ENCODE measurements around the gene XRN1. TPM values are rescaled to one million over a fixed set of nuclear protein-coding genes. Genes with fewer than 3 reads are reported as not detected.

XRN1 gene
- total and polyA plus RNA-seq, 2 donors from 2014 or later = 2.8 to 45.6 TPM

DNA sequence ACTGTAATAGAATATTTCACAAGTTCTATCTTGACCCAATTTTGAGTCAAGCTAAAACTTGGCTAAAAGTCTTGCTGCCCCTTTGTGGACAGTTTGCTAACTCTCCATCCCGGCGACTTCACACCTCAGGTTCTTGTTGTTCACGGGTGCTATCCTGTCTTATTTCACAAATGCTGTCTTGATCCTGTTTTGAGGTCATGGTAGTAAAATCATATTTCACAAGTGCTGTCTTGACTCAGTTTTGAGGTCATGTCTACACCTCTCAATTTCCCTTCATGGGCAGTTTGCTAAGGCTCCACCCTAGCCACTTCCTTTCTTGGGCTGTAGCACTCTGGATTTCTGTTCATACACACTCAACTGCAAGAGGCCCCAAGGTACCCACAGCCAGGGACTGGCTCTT lies 177.4 kb downstream of the XRN1 start:
- DNase-seq (no peak), FAIRE-seq (no peak)
- no peak for TF ChIP-seq CTCF (IDR thresholded peaks at IDR 0.05; ENCODE audit: borderline replicate concordance, extremely low read depth, insufficient read depth)
- Histone ChIP-seq H3K9ac (ENCODE audit: low read length in 3 of 3) (no peak overlapping the region), H3K4me3 (ENCODE audit: low read length in 3 of 3) (no peak overlapping the region), H3K9me3 (ENCODE audit: control insufficient read depth in 2 of 3, insufficient read depth in 1 of 3, low read length in 3 of 3) (no peaks in the 10 kb centered on the region), H3K27me3 (ENCODE audit: control insufficient read depth, insufficient read depth, low read length) (no peaks in the 10 kb centered on the region), H3K36me3 (ENCODE audit: control insufficient read depth in 2 of 3, insufficient read depth in 3 of 3, low read length in 3 of 3) (no peaks in the 10 kb centered on the region), H3K27ac (ENCODE audit: low read depth in 2 of 2, low read length in 2 of 2) (no peak overlapping the region), H3K4me1 (ENCODE audit: control insufficient read depth in 2 of 3, insufficient read depth in 2 of 3, low read depth in 1 of 3, low read length in 3 of 3) (no peaks in the 10 kb centered on the region)
- intact Hi-C loops (cut with DNase I) = no loop called here

DNA sequence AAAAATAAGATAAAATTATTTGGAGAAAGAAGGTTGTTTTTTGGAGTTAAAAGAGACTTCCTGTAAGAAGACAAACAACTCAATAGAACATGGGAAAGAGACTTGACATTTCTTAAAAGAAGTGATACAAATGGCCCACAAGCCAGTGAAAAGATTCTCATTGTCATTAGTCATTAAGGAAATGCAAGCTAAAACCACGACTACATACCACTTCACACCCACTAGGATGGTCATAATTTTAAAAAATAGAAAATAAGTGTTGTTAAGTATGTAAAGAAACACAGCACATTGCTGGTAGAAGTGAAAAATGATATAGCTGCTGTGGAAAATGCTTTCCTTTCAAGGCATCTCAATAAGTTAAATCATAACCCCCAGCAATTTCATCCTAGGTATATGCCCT lies 178.1 kb downstream of the XRN1 start:
- Histone ChIP-seq H3K9ac (ENCODE audit: low read length in 3 of 3) (no peak overlapping the region), H3K4me1 (ENCODE audit: control insufficient read depth in 2 of 3, insufficient read depth in 2 of 3, low read depth in 1 of 3, low read length in 3 of 3) (no peaks in the 10 kb centered on the region), H3K9me3 (ENCODE audit: control insufficient read depth in 2 of 3, insufficient read depth in 1 of 3, low read length in 3 of 3) (no peaks in the 10 kb centered on the region), H3K27ac (ENCODE audit: low read depth in 2 of 2, low read length in 2 of 2) (no peak overlapping the region), H3K36me3 (ENCODE audit: control insufficient read depth in 2 of 3, insufficient read depth in 3 of 3, low read length in 3 of 3) (no peaks in the 10 kb centered on the region), H3K4me3 (ENCODE audit: low read length in 3 of 3) (no peak overlapping the region), H3K27me3 (ENCODE audit: control insufficient read depth, insufficient read depth, low read length) (no peaks in the 10 kb centered on the region)
- intact Hi-C loops (cut with DNase I) = no loop called here
- no peak for TF ChIP-seq CTCF (IDR thresholded peaks at IDR 0.05; ENCODE audit: borderline replicate concordance, extremely low read depth, insufficient read depth)
- FAIRE-seq (no peak), DNase-seq (no peak)

- TF ChIP-seq CTCF (IDR thresholded peaks at IDR 0.05; ENCODE audit: borderline replicate concordance, extremely low read depth, insufficient read depth) = no peak
- Histone ChIP-seq H3K4me1 (ENCODE audit: control insufficient read depth in 2 of 3, insufficient read depth in 2 of 3, low read depth in 1 of 3, low read length in 3 of 3) (no peaks in the 10 kb centered on the region), H3K27ac (ENCODE audit: low read depth in 2 of 2, low read length in 2 of 2) (no peak overlapping the region), H3K9me3 (ENCODE audit: control insufficient read depth in 2 of 3, insufficient read depth in 1 of 3, low read length in 3 of 3) (no peaks in the 10 kb centered on the region), H3K27me3 (ENCODE audit: control insufficient read depth, insufficient read depth, low read length) (no peaks in the 10 kb centered on the region), H3K4me3 (ENCODE audit: low read length in 3 of 3) (no peak overlapping the region), H3K9ac (ENCODE audit: low read length in 3 of 3) (no peak overlapping the region), H3K36me3 (ENCODE audit: control insufficient read depth in 2 of 3, insufficient read depth in 3 of 3, low read length in 3 of 3) (no peaks in the 10 kb centered on the region)
- DNase-seq = peak in 2 of 5 donors; percentile 22 to 71
- no peak for FAIRE-seq
- intact Hi-C loops (cut with DNase I) = no loop called here
Measured at GRCh38 chr3:142268426-142268825, 179.4 kb downstream of the XRN1 start.

- Histone ChIP-seq H3K4me1 (ENCODE audit: control insufficient read depth in 2 of 3, insufficient read depth in 2 of 3, low read depth in 1 of 3, low read length in 3 of 3) (no peaks in the 10 kb centered on the region), H3K36me3 (ENCODE audit: control insufficient read depth in 2 of 3, insufficient read depth in 3 of 3, low read length in 3 of 3) (no peaks in the 10 kb centered on the region), H3K4me3 (ENCODE audit: low read length in 3 of 3) (no peak overlapping the region), H3K9me3 (ENCODE audit: control insufficient read depth in 2 of 3, insufficient read depth in 1 of 3, low read length in 3 of 3) (no peaks in the 10 kb centered on the region), H3K27ac (ENCODE audit: low read depth in 2 of 2, low read length in 2 of 2) (no peak overlapping the region), H3K9ac (ENCODE audit: low read length in 3 of 3) (no peak overlapping the region), H3K27me3 (ENCODE audit: control insufficient read depth, insufficient read depth, low read length) (no peaks in the 10 kb centered on the region)
- intact Hi-C loops (cut with DNase I) = no loop called here
- TF ChIP-seq CTCF (IDR thresholded peaks at IDR 0.05; ENCODE audit: borderline replicate concordance, extremely low read depth, insufficient read depth) = no peak
- FAIRE-seq = no peak
- DNase-seq = no peak
Measured at GRCh38 chr3:142267269-142267668, 180.6 kb downstream of the XRN1 start.
